ENCODE data around the gene TLR4. TPM values are rescaled to one million over a fixed set of nuclear protein-coding genes. Genes with fewer than 3 reads are reported as not detected.

Gene TLR4
- total and polyA plus RNA-seq, 2 of the 4 experiments (the other 2 are of a cell fraction) = under 0.01 TPM; not detected in 1

DNA sequence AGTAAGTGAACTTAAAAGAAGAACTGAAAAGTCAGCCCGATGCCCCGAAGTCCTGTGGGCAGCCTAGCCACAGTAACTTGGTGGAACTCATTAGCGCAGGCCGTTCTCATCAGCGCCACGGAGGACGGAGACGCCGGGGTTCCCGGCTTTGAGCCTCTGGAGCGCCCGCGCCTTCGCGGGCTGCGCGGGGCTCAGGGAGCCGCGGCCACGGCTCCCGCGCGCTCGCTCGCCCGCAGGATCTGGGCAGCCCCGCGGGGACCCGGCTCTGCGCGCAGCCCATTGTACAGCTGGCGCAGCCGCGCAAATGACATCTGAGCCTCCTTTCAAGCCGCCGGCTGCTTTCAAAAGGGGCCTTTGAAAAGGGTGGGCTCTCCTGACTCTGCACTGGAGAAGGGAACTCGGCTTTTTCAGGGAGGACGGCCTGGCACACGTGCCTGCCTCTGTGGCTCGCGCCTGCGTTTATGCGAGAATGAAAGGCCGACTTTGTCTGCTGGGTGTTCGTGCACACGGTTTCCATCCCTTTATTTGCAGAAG is 40.7 kb downstream of the TLR4 start:
- H3K56ac ChIP-seq (ENCODE audit: extremely low read depth, insufficient read depth, low read length) = no peak overlapping the region
- intact Hi-C loops (cut with micrococcal nuclease) = no loop called here
- no peak overlapping the region for H3K4me2 ChIP-seq (ENCODE audit: low read depth, low read length)
- no peak overlapping the region for H4K8ac ChIP-seq (ENCODE audit: low read depth in 2 of 2, low read length in 2 of 2)
- no peak overlapping the region for H3K23ac ChIP-seq (ENCODE audit: low read depth, low read length)
- WGBS, 2 experiments (ENCODE audit: extremely low coverage in 2 of 2, insufficient read length in 1 of 2) = 4% methylated on average over 25 of the region's 46 CpGs; no CpG with 5 or more reads in 1 of the 2 experiments
- BruUV-seq (replicated peaks) = no TSS peak
- no peak for DNase-seq
- dilution Hi-C loops (cut with HindIII; ENCODE audit: low sequenced_read_pairs, unreplicated experiment) = no loop called here
- H4K20me1 ChIP-seq (ENCODE audit: insufficient read depth, low read length) = no peaks in the 10 kb centered on the region
- no peak for ATAC-seq (ENCODE audit: low read depth)
- H4K91ac ChIP-seq (ENCODE audit: insufficient read depth, low read depth, low read length) = no peak overlapping the region
- no peaks in the 10 kb centered on the region for H3K79me1 ChIP-seq (ENCODE audit: low read depth in 1 of 2, low read length in 2 of 2)
- H3K27ac ChIP-seq (ENCODE audit: insufficient read depth, low read length) = no peak overlapping the region
- H3K27me3 ChIP-seq (ENCODE audit: control insufficient read depth, insufficient read depth, low read length) = no peaks in the 10 kb centered on the region
- H2BK120ac ChIP-seq (ENCODE audit: low read depth, low read length) = no peak overlapping the region
- no peak overlapping the region for H2AFZ ChIP-seq (replicated peaks; ENCODE audit: low read length, poor library complexity)
- H3K14ac ChIP-seq (replicated peaks; ENCODE audit: low read depth, low read length) = no peak overlapping the region
- no peak overlapping the region for H4K5ac ChIP-seq (ENCODE audit: low read depth, low read length)
- H3K18ac ChIP-seq (ENCODE audit: low read depth, low read length) = no peak overlapping the region
- no peak overlapping the region for H2BK20ac ChIP-seq (ENCODE audit: low read depth, low read length)
- no peak overlapping the region for H3K9ac ChIP-seq (ENCODE audit: low read depth, low read length)
- no peaks in the 10 kb centered on the region for H3K9me1 ChIP-seq (ENCODE audit: insufficient read depth, low read length)
- TF ChIP-seq, protein P1, sequence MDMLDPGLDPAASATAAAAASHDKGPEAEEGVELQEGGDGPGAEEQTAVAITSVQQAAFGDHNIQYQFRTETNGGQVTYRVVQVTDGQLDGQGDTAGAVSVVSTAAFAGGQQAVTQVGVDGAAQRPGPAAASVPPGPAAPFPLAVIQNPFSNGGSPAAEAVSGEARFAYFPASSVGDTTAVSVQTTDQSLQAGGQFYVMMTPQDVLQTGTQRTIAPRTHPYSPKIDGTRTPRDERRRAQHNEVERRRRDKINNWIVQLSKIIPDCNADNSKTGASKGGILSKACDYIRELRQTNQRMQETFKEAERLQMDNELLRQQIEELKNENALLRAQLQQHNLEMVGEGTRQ (IDR thresholded peaks at IDR 0.05; ENCODE audit: low read depth, low read length) = no peak
- TF ChIP-seq RCOR1 (IDR thresholded peaks at IDR 0.05; ENCODE audit: insufficient replicate concordance, low read length) (no peak), MAZ (IDR thresholded peaks at IDR 0.05; ENCODE audit: borderline replicate concordance, low read depth, low read length) (no peak), RAD21 (IDR thresholded peaks at IDR 0.05; ENCODE audit: low read length) (no peak), CEBPB (IDR thresholded peaks at IDR 0.05; ENCODE audit: low read depth, low read length) (no peak), FOS (IDR thresholded peaks at IDR 0.05; ENCODE audit: low read depth, low read length) (no peak), SMC3 (IDR thresholded peaks at IDR 0.05; ENCODE audit: low read depth, low read length) (no peak), MAFK (IDR thresholded peaks at IDR 0.05; ENCODE audit: low read depth, low read length) (no peak), POLR2A (IDR thresholded peaks at IDR 0.05; ENCODE audit: low read depth, low read length) (no peak), RFX5 (IDR thresholded peaks at IDR 0.05; ENCODE audit: low read depth, low read length) (no peak), BHLHE40 (IDR thresholded peaks at IDR 0.05; ENCODE audit: low read depth, low read length) (no peak), CHD1 (IDR thresholded peaks at IDR 0.05; ENCODE audit: low read depth, low read length) (no peak)
- TF ChIP-seq, protein P2, sequence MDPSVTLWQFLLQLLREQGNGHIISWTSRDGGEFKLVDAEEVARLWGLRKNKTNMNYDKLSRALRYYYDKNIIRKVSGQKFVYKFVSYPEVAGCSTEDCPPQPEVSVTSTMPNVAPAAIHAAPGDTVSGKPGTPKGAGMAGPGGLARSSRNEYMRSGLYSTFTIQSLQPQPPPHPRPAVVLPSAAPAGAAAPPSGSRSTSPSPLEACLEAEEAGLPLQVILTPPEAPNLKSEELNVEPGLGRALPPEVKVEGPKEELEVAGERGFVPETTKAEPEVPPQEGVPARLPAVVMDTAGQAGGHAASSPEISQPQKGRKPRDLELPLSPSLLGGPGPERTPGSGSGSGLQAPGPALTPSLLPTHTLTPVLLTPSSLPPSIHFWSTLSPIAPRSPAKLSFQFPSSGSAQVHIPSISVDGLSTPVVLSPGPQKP (IDR thresholded peaks at IDR 0.05; ENCODE audit: borderline replicate concordance, low read depth, low read length) = no peak
- TF ChIP-seq, protein P3, sequence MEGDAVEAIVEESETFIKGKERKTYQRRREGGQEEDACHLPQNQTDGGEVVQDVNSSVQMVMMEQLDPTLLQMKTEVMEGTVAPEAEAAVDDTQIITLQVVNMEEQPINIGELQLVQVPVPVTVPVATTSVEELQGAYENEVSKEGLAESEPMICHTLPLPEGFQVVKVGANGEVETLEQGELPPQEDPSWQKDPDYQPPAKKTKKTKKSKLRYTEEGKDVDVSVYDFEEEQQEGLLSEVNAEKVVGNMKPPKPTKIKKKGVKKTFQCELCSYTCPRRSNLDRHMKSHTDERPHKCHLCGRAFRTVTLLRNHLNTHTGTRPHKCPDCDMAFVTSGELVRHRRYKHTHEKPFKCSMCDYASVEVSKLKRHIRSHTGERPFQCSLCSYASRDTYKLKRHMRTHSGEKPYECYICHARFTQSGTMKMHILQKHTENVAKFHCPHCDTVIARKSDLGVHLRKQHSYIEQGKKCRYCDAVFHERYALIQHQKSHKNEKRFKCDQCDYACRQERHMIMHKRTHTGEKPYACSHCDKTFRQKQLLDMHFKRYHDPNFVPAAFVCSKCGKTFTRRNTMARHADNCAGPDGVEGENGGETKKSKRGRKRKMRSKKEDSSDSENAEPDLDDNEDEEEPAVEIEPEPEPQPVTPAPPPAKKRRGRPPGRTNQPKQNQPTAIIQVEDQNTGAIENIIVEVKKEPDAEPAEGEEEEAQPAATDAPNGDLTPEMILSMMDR (conservative IDR thresholded peaks at IDR 0.05; ENCODE audit: low read depth, low read length) = no peak
- no peak overlapping the region for H2AK9ac ChIP-seq (replicated peaks; ENCODE audit: low read depth, low read length, poor library complexity)
- H2BK5ac ChIP-seq (ENCODE audit: low read depth, low read length, poor library complexity, severe bottlenecking) = no peak overlapping the region
- in situ Hi-C loops (cut with MboI; ENCODE audit: low sequenced_read_pairs) = no loop called here
- no peak overlapping the region for H3K4me3 ChIP-seq (ENCODE audit: insufficient read depth, low read depth, low read length)
- no peak overlapping the region for H2AK5ac ChIP-seq (ENCODE audit: low read depth, low read length)
- H3K4me1 ChIP-seq (ENCODE audit: control insufficient read depth, insufficient read depth, low read length) = no peaks in the 10 kb centered on the region
- CTCF ChIA-PET = no interaction called here
- no peak overlapping the region for H2BK15ac ChIP-seq (ENCODE audit: low read depth, low read length)
- no peaks in the 10 kb centered on the region for H3K36me3 ChIP-seq (ENCODE audit: control insufficient read depth, insufficient read depth, low read length)
- no peak overlapping the region for H3K4ac ChIP-seq (ENCODE audit: low read depth, low read length)
- H3K9me3 ChIP-seq (ENCODE audit: control insufficient read depth, insufficient read depth, low read length) = peaks cover 12% of the 10 kb centered on the region
- POLR2A ChIA-PET (ENCODE audit: unreplicated experiment) = no interaction called here
